GM19035 (cell line): ENCODE results near the gene SHOC2.

Experiments used
- ATAC-seq: cut with Tn5 transposase; IDR thresholded peaks from one replicate; pipeline ENCODE4 v1.9.1; 2021; ENCODE audit not compliant: unreplicated experiment

The SHOC2 gene

GRCh38 chr10:110944792-110945396 lies 25.5 kb downstream of the SHOC2 start:
- no peak for ATAC-seq

GRCh38 chr10:110946496-110946895 lies 27.1 kb downstream of the SHOC2 start:
- ATAC-seq, result no peak

- ATAC-seq, result no peak
These were observed 27.7 kb downstream of the SHOC2 start for GRCh38 chr10:110947061-110947595.

GRCh38 chr10:110951381-110951780 lies 32.0 kb downstream of the SHOC2 start:
- no peak for ATAC-seq

- ATAC-seq, result no peak
These were observed 38.2 kb downstream of the SHOC2 start for GRCh38 chr10:110957606-110958005.

- no peak for ATAC-seq
These were observed 40.3 kb downstream of the SHOC2 start for GRCh38 chr10:110959379-110960332.

GRCh38 chr10:110960333-110960712 lies 40.9 kb downstream of the SHOC2 start:
- ATAC-seq, result no peak

- ATAC-seq, result no peak
These were observed 43.0 kb downstream of the SHOC2 start for GRCh38 chr10:110962443-110962842.

GRCh38 chr10:110963162-110963561 lies 43.8 kb downstream of the SHOC2 start:
- no peak for ATAC-seq

GRCh38 chr10:110964681-110965080 lies 45.3 kb downstream of the SHOC2 start:
- no peak for ATAC-seq

GRCh38 chr10:110965216-110965615 lies 45.8 kb downstream of the SHOC2 start:
- no peak for ATAC-seq

GRCh38 chr10:110966146-110966545 lies 46.7 kb downstream of the SHOC2 start:
- no peak for ATAC-seq

GRCh38 chr10:110967009-110967630 lies 47.7 kb downstream of the SHOC2 start:
- no peak for ATAC-seq

GRCh38 chr10:110967645-110968044 lies 48.2 kb downstream of the SHOC2 start:
- ATAC-seq, result no peak

- no peak for ATAC-seq
These were observed 49.8 kb downstream of the SHOC2 start for GRCh38 chr10:110969183-110969582.

GRCh38 chr10:110971638-110972037 lies 52.2 kb downstream of the SHOC2 start:
- no peak for ATAC-seq

- ATAC-seq, result no peak
These were observed 53.1 kb downstream of the SHOC2 start for GRCh38 chr10:110972231-110973134.

GRCh38 chr10:110973400-110973799 lies 54.0 kb downstream of the SHOC2 start:
- no peak for ATAC-seq

GRCh38 chr10:110976577-110976976 lies 57.2 kb downstream of the SHOC2 start:
- no peak for ATAC-seq

GRCh38 chr10:110977662-110978061 lies 58.3 kb downstream of the SHOC2 start:
- no peak for ATAC-seq

- no peak for ATAC-seq
These were observed 58.8 kb downstream of the SHOC2 start for GRCh38 chr10:110978204-110978603.
